ENCODE results near the gene BCL2. TPM values are rescaled to one million over a fixed set of nuclear protein-coding genes. Genes with fewer than 3 reads are reported as not detected.

Gene BCL2
- total RNA-seq, 1 donor from 2014 or later = 16.5 TPM

GRCh38 chr18:63073481-63073880 lies 246.1 kb downstream of the BCL2 start:
- no peaks in the 10 kb centered on the region for H3K27me3 Mint-ChIP-seq
- no peak overlapping the region for H3K27ac Mint-ChIP-seq
- no peak for DNase-seq (ENCODE audit: extremely low spot score, unreplicated experiment)
- no peak for TF ChIP-seq CTCF (conservative IDR thresholded peaks at IDR 0.05)
- peaks cover 4% of the 10 kb centered on the region for H3K36me3 Mint-ChIP-seq
- peaks cover 4% of the 10 kb centered on the region for H3K9me3 Mint-ChIP-seq
- H3K4me3 Mint-ChIP-seq = no peak overlapping the region
- H3K4me1 Mint-ChIP-seq (ENCODE audit: unreplicated experiment) = peaks cover 16% of the 10 kb centered on the region

Other genes with a start within 250 kb of the BCL2 start
- 50.2 and 52.7 TPM in 2 replicates for gene KDSR, start 47.4 kb upstream of the BCL2 start, total RNA-seq (ENCODE audit: low replicate concordance)
- gene VPS4B, start 102.7 kb upstream of the BCL2 start, total RNA-seq (ENCODE audit: low replicate concordance) = 57.2 and 119 TPM in 2 replicates
- gene SERPINB5, start 157.2 kb upstream of the BCL2 start, total RNA-seq (ENCODE audit: low replicate concordance) = 1.4 and 7.5 TPM in 2 replicates
- gene SERPINB12, start 222.6 kb upstream of the BCL2 start, total RNA-seq (ENCODE audit: low replicate concordance) = 15.5 and 22.3 TPM in 2 replicates